ENCODE measurements around the gene STX1A.

DNA sequence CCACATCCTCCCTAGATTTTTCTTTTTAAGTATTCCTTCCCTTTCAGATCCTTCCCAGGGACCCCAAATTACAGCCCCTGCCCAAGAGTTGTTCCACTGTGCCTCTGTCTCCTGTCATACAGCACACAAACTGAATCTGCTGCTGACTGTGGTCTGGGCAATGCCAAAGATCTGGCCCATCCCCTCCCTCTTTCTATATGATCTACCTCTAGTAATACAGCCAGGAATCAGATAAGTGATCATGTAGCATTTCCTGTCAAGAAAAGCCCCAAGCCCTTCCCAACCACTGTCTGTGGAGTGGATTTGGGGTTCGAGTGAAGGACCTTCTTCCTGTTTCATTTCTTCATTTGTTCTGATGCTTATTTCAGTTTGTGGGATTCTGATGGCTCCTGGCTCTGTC is 6.7 kb downstream of the STX1A start:
- TF ChIP-seq CTCF (conservative IDR thresholded peaks at IDR 0.05; ENCODE audit: low read depth, low read length) (no peak), POLR2A (IDR thresholded peaks at IDR 0.05; ENCODE audit: low read depth, low read length) (no peak), USF2 (IDR thresholded peaks at IDR 0.05; ENCODE audit: low read depth, low read length) (no peak), MAZ (IDR thresholded peaks at IDR 0.05; ENCODE audit: borderline replicate concordance, low read depth, low read length) (no peak), RCOR1 (IDR thresholded peaks at IDR 0.05; ENCODE audit: insufficient replicate concordance, low read length) (no peak), MAFK (IDR thresholded peaks at IDR 0.05; ENCODE audit: low read depth, low read length) (no peak), SMC3 (IDR thresholded peaks at IDR 0.05; ENCODE audit: low read depth, low read length) (no peak), CHD1 (IDR thresholded peaks at IDR 0.05; ENCODE audit: low read depth, low read length) (no peak), NFE2L2 (IDR thresholded peaks at IDR 0.05; ENCODE audit: low read depth, low read length) (no peak), CEBPB (IDR thresholded peaks at IDR 0.05; ENCODE audit: low read depth, low read length) (no peak), MXI1 (IDR thresholded peaks at IDR 0.05; ENCODE audit: borderline replicate concordance, low read depth, low read length) (no peak)
- TF ChIP-seq, protein P1, sequence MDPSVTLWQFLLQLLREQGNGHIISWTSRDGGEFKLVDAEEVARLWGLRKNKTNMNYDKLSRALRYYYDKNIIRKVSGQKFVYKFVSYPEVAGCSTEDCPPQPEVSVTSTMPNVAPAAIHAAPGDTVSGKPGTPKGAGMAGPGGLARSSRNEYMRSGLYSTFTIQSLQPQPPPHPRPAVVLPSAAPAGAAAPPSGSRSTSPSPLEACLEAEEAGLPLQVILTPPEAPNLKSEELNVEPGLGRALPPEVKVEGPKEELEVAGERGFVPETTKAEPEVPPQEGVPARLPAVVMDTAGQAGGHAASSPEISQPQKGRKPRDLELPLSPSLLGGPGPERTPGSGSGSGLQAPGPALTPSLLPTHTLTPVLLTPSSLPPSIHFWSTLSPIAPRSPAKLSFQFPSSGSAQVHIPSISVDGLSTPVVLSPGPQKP (IDR thresholded peaks at IDR 0.05; ENCODE audit: borderline replicate concordance, low read depth, low read length): no peak
